Large intestine (tissue), 3 donors: Measurements from ENCODE around the gene KDM1B. TPM values are rescaled to one million over a fixed set of nuclear protein-coding genes. Genes with fewer than 3 reads are reported as not detected.
"Not testable (repeated sequence)": the region's sequence is repeated elsewhere in the genome, so short reads cannot be mapped to it uniquely, and the experiment has no call there.

ENCODE experiments used
- DNase-seq, 2 donors: peaks; one replicate each; pipeline versions ENCODE4 v3.0.0 to v3.0.0-alpha.2; 2013
- H3K27ac ChIP-seq: one replicate; pipeline ENCODE4 v1.5.1; 2013; ENCODE audit warnings: low read length
- H3K27me3 ChIP-seq: 2 replicates; pipeline ENCODE4 v1.6.1; 2013; ENCODE audit warnings: low read length; ENCODE audit not compliant: control insufficient read depth, insufficient read depth
- H3K36me3 ChIP-seq: 2 replicates; pipeline ENCODE4 v1.6.1; 2013; ENCODE audit warnings: low read length; ENCODE audit not compliant: control insufficient read depth, insufficient read depth
- H3K4me1 ChIP-seq: one replicate; pipeline ENCODE4 v1.6.1; 2013; ENCODE audit warnings: low read length; ENCODE audit not compliant: control insufficient read depth, insufficient read depth
- H3K4me3 ChIP-seq: one replicate; pipeline ENCODE4 v1.5.1; 2013; ENCODE audit warnings: low read length
- H3K9me3 ChIP-seq: one replicate; pipeline ENCODE4 v1.6.1; 2013; ENCODE audit warnings: mild to moderate bottlenecking, low read depth, low read length, moderate library complexity; ENCODE audit not compliant: control insufficient read depth
- WGBS: methylation state at CpG from one replicate; pipeline ENCODE4 v1.1.5; 2013; ENCODE audit warnings: low lambda C conversion rate; ENCODE audit not compliant: insufficient coverage; 5-methylcytosine and 5-hydroxymethylcytosine counted together
- polyA plus RNA-seq: library from polyadenylated mRNA; unstranded; fragments of 120-200 nt; gene quantifications from one replicate; pipeline ENCODE4 v1.2.1, GENCODE V29; 2013

The KDM1B gene
- polyA plus RNA-seq, 1 donor, result 11.4 TPM

DNA sequence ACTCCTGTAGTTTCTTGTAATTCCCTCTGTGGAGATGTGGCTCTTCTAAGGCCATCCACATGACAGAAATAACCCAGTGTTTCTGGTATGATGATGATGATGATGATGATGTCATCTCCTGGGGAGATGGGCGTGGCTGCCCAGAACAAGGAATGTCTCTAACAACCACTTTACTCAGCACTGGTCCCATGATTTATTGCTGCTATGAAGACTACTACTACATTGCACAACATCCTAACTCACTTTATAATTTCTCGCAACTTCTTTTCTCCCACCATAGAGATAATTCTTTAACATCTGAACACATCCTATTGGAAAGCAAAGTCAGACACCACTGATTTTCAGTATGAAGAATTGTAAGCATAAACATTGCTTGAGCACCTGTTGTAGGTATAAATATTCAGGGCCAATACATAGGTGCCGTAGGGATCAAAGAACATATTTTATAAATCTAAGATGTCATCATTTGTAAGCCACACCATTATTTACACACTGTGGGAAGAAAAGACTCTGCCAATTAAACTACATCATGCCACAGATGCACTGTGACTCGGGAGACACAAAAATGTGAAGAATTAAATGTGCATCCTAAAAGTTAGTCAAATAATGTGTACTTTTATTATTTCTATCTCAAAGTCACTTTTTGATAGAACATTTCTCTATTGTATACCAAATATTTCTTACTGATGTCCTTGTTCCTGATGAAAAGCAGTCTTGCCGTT is 6.8 kb upstream of the KDM1B start:
- Histone ChIP-seq H3K36me3 (no peaks in the 10 kb centered on the region), H3K27me3 (no peaks in the 10 kb centered on the region), H3K4me1 (peaks cover 24% of the 10 kb centered on the region), H3K4me3 (no peak overlapping the region), H3K27ac (peak overlapping the region; percentile 91), H3K9me3 (no peaks in the 10 kb centered on the region)
- WGBS, result 49% methylated on average over 2 of the region's 5 CpGs
- DNase-seq, result peak; percentile 88 to 94

- 100% methylated on average over 3 of the region's 3 CpGs for WGBS
- H3K27ac ChIP-seq, H3K36me3 ChIP-seq: not testable (repeated sequence)
These were observed 3.8 kb upstream of the KDM1B start for GRCh38 chr6:18151391-18151790.

DNA sequence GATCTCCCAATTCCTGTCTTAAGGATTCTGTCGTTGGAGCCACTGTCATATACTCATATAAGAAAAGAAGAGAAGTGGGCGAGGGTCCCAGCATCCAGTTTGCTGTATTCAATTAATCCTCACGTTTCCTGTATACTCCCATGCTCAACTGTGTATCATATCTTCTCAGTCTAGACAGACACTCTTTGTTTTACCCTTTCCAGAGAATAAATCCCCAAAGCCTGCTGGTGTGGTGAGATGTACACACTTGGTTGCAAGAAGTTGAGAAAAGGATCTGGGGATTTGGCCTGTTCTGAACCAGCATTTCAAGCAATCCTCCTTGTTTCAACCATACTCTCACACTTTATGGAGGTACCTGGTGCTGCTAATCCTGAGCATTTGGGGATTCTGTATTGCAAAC is 3.4 kb upstream of the KDM1B start:
- DNase-seq, result no peak

More at GRCh38 chr6:18151391-18151790, 3.8 kb upstream of the KDM1B start:
- H3K9me3 ChIP-seq, DNase-seq, H3K4me3 ChIP-seq, H3K27me3 ChIP-seq: not testable (repeated sequence)
- H3K4me1 ChIP-seq, result peaks cover 27% of the 10 kb centered on the region

DNA sequence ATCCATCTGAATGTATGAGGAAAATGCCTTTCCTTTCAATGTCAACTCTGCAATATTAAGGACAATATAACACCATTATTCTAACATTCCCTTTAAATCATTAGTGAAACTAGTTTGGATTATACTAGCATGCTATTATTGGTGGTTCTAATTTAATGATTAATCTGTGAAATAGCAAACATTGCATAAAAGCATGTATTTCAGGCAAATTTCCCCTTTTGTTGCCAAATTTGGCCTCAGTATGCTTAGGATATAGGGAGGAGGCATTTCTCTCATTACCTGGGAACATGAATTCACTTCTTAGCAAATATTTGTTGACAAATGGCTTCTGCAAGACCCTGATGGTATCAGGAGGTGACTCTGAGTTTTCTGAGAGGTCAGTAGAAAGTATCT is 1.9 kb upstream of the KDM1B start:
- Histone ChIP-seq H3K36me3 (no peaks in the 10 kb centered on the region), H3K4me3 (no peak overlapping the region), H3K27ac (no peak overlapping the region), H3K4me1 (peaks cover 17% of the 10 kb centered on the region), H3K9me3 (no peaks in the 10 kb centered on the region), H3K27me3 (no peaks in the 10 kb centered on the region)
- peak in 1 of 2 donors; percentile 5 for DNase-seq

More for the DNA sequence above, 3.4 kb upstream of the KDM1B start:
- no peaks in the 10 kb centered on the region for H3K36me3 ChIP-seq
- H3K9me3 ChIP-seq, result no peaks in the 10 kb centered on the region
- no peak overlapping the region for H3K27ac ChIP-seq
- peaks cover 26% of the 10 kb centered on the region for H3K4me1 ChIP-seq
- H3K4me3 ChIP-seq, result no peak overlapping the region
- WGBS, result 80% methylated on average over 1 of the region's 3 CpGs
- H3K27me3 ChIP-seq, result no peaks in the 10 kb centered on the region

GRCh38 chr6:18154507-18155149 is 594 bp upstream of the KDM1B start, which contains the start of gene TPMT:
Gene TPMT, minus strand, starts transcription at chr6:18155077. Its CDS starts 5,950 bp downstream, at chr6:18149127.
- Histone ChIP-seq H3K9me3 (no peaks in the 10 kb centered on the region), H3K36me3 (no peaks in the 10 kb centered on the region), H3K27me3 (no peaks in the 10 kb centered on the region), H3K27ac (peak within 1 kb of the TSS; percentile 98), H3K4me1 (peaks cover 13% of the 10 kb centered on the region), H3K4me3 (peak within 1 kb of the TSS; percentile 94)
- no peak for DNase-seq
- WGBS, result 0% methylated on average over 3 of the region's 34 CpGs

DNA sequence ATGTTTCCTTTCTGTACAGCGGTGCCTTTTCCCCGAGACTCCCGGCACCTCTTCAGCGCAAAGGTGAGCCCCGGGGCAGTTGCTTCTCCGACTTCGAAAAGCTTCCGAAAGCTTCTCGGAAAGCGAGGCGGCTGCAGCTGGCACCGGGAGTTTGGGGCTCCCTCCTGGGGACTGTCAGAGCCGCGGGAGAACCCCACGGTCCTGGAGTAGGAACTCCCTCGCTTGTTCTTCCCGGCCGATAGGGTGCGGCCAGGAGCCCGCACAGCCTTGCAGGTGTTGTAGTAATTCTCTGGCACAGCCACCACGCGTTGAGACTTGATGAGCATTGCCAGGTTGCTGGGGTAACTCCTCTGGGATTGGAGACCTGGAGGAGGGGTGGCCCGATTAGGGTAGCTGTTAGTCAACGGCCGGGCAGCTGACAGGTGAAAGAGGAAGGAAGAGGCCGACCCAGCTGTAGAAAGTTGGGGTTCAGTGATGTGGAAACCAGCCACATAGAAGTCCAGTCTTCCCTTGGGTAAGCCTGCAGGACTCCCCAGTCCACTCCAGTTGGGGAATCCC is 721 bp downstream of the KDM1B start:
- Histone ChIP-seq H3K4me3 (peak overlapping the region; percentile 93), H3K27ac (peak overlapping the region; percentile 89), H3K27me3 (no peaks in the 10 kb centered on the region), H3K4me1 (peaks cover 13% of the 10 kb centered on the region), H3K36me3 (peaks cover 8% of the 10 kb centered on the region), H3K9me3 (no peaks in the 10 kb centered on the region)
- DNase-seq, result peak; percentile 76 to 88
- WGBS, result no CpG with 5 or more reads among the region's 26 CpGs

- Histone ChIP-seq H3K27me3 (no peaks in the 10 kb centered on the region), H3K27ac (no peak overlapping the region), H3K36me3 (peaks cover 28% of the 10 kb centered on the region), H3K4me3 (no peak overlapping the region), H3K9me3 (no peaks in the 10 kb centered on the region), H3K4me1 (peaks cover 5% of the 10 kb centered on the region)
- no peak for DNase-seq
- no CpG with 5 or more reads among the region's 1 CpG for WGBS
These were observed 5.7 kb downstream of the KDM1B start for GRCh38 chr6:18160911-18161310.

DNA sequence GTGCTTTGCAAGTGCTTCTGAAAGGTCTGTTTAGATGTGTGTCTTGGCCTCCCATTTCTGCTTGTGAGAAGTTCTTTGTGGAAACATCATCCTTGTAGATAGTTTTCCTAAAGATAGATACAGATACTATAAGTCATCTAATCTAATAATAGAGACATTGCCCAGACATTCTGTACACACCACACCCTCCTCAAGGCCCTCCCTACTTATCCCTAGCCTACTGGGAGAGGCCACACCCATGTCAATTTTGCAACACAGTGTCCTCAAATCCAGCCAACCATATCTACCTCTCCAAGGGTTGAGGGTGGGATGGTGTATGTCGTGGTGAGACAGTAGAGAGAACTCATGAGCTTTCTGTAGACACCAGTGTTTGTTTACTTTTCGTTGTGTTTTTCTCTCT is 6.2 kb downstream of the KDM1B start:
- Histone ChIP-seq H3K27ac (no peak overlapping the region), H3K9me3 (no peaks in the 10 kb centered on the region), H3K4me3 (no peak overlapping the region), H3K4me1 (peaks cover under 1% of the 10 kb centered on the region), H3K27me3 (no peaks in the 10 kb centered on the region), H3K36me3 (peaks cover 31% of the 10 kb centered on the region)
- no peak for DNase-seq
- 100% methylated on average over 1 of the region's 2 CpGs for WGBS

DNA sequence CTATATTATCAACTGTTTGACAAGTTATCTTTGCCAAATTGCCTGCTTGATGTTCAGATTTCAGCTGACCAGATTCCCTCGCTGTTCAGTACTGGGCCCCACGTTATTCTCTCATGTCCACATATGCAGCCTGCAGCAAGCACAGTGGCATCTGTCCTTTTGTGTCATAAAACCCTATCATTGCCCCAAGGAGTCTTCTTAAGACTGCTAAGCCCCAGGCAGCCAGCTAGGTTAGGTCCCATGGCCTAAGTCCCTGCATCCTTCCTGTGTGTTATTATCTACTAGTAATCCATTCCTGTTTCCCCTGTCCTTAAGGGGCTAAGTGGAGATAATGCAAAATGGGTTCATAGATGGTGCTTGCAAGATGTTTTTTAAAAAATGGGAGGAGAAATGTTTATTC is 7.2 kb downstream of the KDM1B start:
- Histone ChIP-seq H3K4me3 (no peak overlapping the region), H3K27ac (no peak overlapping the region), H3K36me3 (peaks cover 34% of the 10 kb centered on the region), H3K27me3 (no peaks in the 10 kb centered on the region), H3K4me1 (no peaks in the 10 kb centered on the region), H3K9me3 (no peaks in the 10 kb centered on the region)
- no peak for DNase-seq
- WGBS, result no CpG with 5 or more reads among the region's 2 CpGs

- Histone ChIP-seq H3K36me3 (peaks cover 39% of the 10 kb centered on the region), H3K27me3 (no peaks in the 10 kb centered on the region), H3K9me3 (no peaks in the 10 kb centered on the region), H3K4me1 (no peaks in the 10 kb centered on the region), H3K27ac (no peak overlapping the region), H3K4me3 (no peak overlapping the region)
- DNase-seq, result no peak
- WGBS, result 100% methylated on average over 2 of the region's 4 CpGs
These were observed 10.5 kb downstream of the KDM1B start for GRCh38 chr6:18165751-18166150.
